GM10248 (cell line): Measurements from ENCODE around the gene TCTA.

Experiments
- CTCF ChIA-PET: fragments of 300-600 bp; sonication (Branson Sonifier 250); formaldehyde crosslinking; extraction: SDS; loops from one replicate; lab custom pipeline; 2021; ENCODE audit warnings: antibody characterized with exemption; lab: Yijun Ruan, JAX
- POLR2A ChIA-PET: fragments of 350-650 bp; sonication (Branson Sonifier 250); formaldehyde crosslinking; extraction: SDS; loops from one replicate; lab custom pipeline; 2020; ENCODE audit warnings: antibody characterized with exemption; lab: Yijun Ruan, JAX
- DNase-seq: peaks from one replicate; pipeline ENCODE4 v3.0.0; 2012; ENCODE audit errors: extremely low spot score
- CTCF ChIP-seq: IDR thresholded peaks from 2 replicates; pipeline ENCODE4 v1.5.1; 2012; ENCODE audit warnings: mild to moderate bottlenecking, low read depth; ENCODE audit errors: extremely low read depth, missing control alignments, control extremely low read depth

The TCTA gene

GRCh38 chr3:49411968-49412631, at the start of gene TCTA, which contains the start of gene RHOA:
Gene TCTA, plus strand, starts transcription at chr3:49412423. Its CDS starts 4 bp downstream, at chr3:49412427.
Gene RHOA, minus strand, starts transcription at chr3:49411976. Its CDS starts 36,387 bp downstream, at chr3:49375589.
- no peak for TF ChIP-seq CTCF
- ChIA-PET POLR2A (interaction anchor here (0.5 to 2.8 kb wide), 17 partner anchors 10 to 801 kb away, joined by 3 to 26 read pairs (median 4); partner anchors contain the start of genes AMT, NICN1, QRICH1 and USP4), CTCF (interaction anchor here (1.1 to 3.8 kb wide), 4 partner anchors 10 to 391 kb away, joined by 3 to 15 read pairs (median 7); partner anchors contain the start of genes AMT and USP4)
- DNase-seq: peak; percentile 99

GRCh38 chr3:49362561-49362960, 49.7 kb upstream of the TCTA start:
- ChIA-PET CTCF (interaction anchor here (0.8 to 1.2 kb wide), 2 partner anchors 10 to 12 kb away, joined by 3 read pairs; no protein-coding TSS in a partner anchor), POLR2A (interaction anchor here (0.8 kb wide), 1 partner anchor 49 kb away, joined by 3 read pairs; the partner anchor contains the start of gene RHOA)
- no peak for DNase-seq

GRCh38 chr3:49370585-49371290, 41.5 kb upstream of the TCTA start:
- ChIA-PET CTCF (interaction anchor here (1.4 to 2.1 kb wide), 2 partner anchors 11 to 18 kb away, joined by 3 to 5 read pairs; no protein-coding TSS in a partner anchor), POLR2A (interaction anchor here (0.7 kb wide), 1 partner anchor 37 kb away, joined by 3 read pairs; no protein-coding TSS in a partner anchor)
- no peak for TF ChIP-seq CTCF
- no peak for DNase-seq

More at GRCh38 chr3:49362561-49362960, 49.7 kb upstream of the TCTA start:
- no peak for TF ChIP-seq CTCF

- TF ChIP-seq CTCF: no peak
- CTCF ChIA-PET: interaction anchor here (1.1 kb wide), 1 partner anchor 32 kb away, joined by 3 read pairs; the partner anchor contains the start of gene USP4
- DNase-seq: no peak
- POLR2A ChIA-PET: no interaction called here
These were observed 40.3 kb upstream of the TCTA start for GRCh38 chr3:49371946-49372345.

GRCh38 chr3:49377483-49377882, 34.7 kb upstream of the TCTA start:
- CTCF ChIA-PET: interaction anchor here (0.8 to 3.2 kb wide), 3 partner anchors 11 to 37 kb away, joined by 3 to 9 read pairs (median 4); partner anchors contain the start of gene USP4
- no peak for TF ChIP-seq CTCF
- POLR2A ChIA-PET: interaction anchor here (0.6 kb wide), 2 partner anchors 17 to 70 kb away, joined by 3 to 4 read pairs; no protein-coding TSS in a partner anchor
- no peak for DNase-seq
